ENCODE results near the gene TGFBI. TPM values are rescaled to one million over a fixed set of nuclear protein-coding genes. Genes with fewer than 3 reads are reported as not detected.

TGFBI gene
- total RNA-seq, 1 experiment from 2014 or later: 1,373 TPM

Small RNAs within 50 kb of the gene (small RNA-seq; reads per million reads assigned to genes)
- gene VTRNA2-1: 0.08 to 0.29 reads per million in 2 experiments

Other genes starting within 250 kb of the TGFBI start
- gene SLC25A48, start 194.3 kb upstream of the TGFBI start, total RNA-seq (2014; rRNA removed; shearing (Covaris generic)): not detected in 2 replicates
- not detected in 2 replicates for gene IL9, start 133.1 kb upstream of the TGFBI start, total RNA-seq (2014; rRNA removed; shearing (Covaris generic))
- not detected in 2 replicates for gene LECT2, start 74.0 kb upstream of the TGFBI start, total RNA-seq (2014; rRNA removed; shearing (Covaris generic))
- 52.9 and 57.9 TPM in 2 replicates for gene SMAD5, start 103.9 kb downstream of the TGFBI start, total RNA-seq (2014; rRNA removed; shearing (Covaris generic))
- gene SMIM32, start 164.2 kb downstream of the TGFBI start, total RNA-seq (2014; rRNA removed; shearing (Covaris generic)): not detected in 2 replicates